T-helper 1 cell treated with Interleukin-12 subunit alpha and Interleukin-12 subunit beta and Interleukin-4 antibody, amounts not matched to agents 30 ng/mL and 1 ng/mL, for 36 hours (primary cell): ENCODE results near the gene KLC4. TPM values are rescaled to one million over a fixed set of nuclear protein-coding genes. Genes with fewer than 3 reads are reported as not detected.

ENCODE experiments used
- intact Hi-C: fragments of 100-400 bp; cut with micrococcal nuclease; formaldehyde crosslinking; loops from one replicate; pipeline ENCODE4 v1.15.1; 2024
- total RNA-seq: library from RNA; stranded (reverse); gene quantifications from 2 replicates; pipeline ENCODE4 v1.2.3, GENCODE V29; 2022

The KLC4 gene
- total RNA-seq, 1 donor from 2014 or later, result 16.1 TPM

DNA sequence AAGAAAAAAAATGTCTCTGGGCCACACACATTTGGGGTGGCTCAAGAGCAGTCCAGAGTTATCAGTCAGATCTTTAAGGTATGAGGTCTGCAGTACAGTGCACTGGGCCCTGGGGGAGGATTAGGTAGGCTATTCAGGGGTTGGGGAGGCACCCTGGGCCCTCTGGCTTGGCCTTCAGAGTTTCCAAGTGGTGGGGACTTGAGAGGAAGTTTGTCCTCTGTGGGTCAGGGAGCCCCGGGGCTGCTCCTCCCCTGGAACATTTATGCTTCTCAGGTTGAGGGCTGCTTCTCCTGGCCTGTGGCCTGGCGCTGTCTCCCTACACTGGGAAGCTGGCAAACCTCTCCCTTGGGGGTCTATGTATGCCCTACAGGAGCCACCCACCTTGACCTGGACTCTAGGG is 62.7 kb downstream of the KLC4 start:
- intact Hi-C loops, result no loop called here

DNA sequence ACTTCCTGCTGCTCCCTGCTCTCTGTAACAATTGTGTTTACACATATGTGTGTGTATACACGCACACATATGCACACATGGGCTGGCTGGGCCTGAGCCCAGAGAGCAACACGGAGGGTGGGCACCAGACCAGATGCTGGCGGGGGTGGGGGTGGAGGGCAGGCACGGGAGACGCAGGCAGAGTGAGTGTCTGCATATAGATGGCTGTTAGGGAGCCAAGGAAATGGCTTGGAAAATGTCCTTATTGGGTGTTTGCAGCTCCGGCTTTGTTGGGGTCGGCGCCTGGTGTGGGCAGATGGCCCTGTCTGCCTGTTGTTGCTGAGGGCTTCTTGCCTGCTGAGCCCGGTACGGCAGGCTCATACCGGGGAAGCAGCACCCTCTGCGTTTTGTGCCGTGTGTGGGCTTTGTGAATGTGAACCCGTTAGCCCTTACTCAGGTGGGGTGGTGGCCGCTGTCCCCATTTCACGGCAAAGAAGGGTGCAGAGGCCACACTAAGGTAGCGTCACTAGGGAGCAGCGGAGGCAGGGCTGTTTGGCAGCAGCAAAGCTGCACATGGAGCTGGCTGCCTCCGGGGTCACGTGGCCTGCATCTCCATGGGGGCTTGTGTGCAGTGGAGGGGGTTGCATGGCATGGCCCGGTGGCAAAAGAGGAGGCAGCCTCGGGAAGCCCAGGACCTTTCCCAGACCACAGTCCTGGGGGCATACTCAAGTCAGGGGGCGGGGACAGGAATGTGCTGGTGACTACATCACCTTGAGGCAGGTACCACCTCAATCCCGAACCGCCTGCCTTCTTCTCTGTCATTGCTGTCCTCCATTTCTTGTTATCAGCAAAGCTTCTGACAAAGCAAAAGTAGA is 64.3 kb downstream of the KLC4 start:
- intact Hi-C loops, result no loop called here

GRCh38 chr6:43124481-43124880 is 65.0 kb downstream of the KLC4 start:
- intact Hi-C loops, result no loop called here

Other genes starting within 250 kb of the KLC4 start
- gene RPL7L1, start 180.0 kb upstream of the KLC4 start, total RNA-seq, result 96.8 and 102 TPM in 2 replicates
- gene PTCRA, start 143.6 kb upstream of the KLC4 start, total RNA-seq, result not detected in 2 replicates
- 44.9 and 48.2 TPM in 2 replicates for gene CNPY3, start 130.2 kb upstream of the KLC4 start, total RNA-seq
- 0.71 and 1.3 TPM in 2 replicates for gene GNMT, start 98.9 kb upstream of the KLC4 start, total RNA-seq
- 24.0 and 24.2 TPM in 2 replicates for gene PEX6, start 80.5 kb upstream of the KLC4 start, total RNA-seq
- gene PPP2R5D, start 75.1 kb upstream of the KLC4 start, total RNA-seq, result 58.3 and 59.4 TPM in 2 replicates
- 56.0 and 57.1 TPM in 2 replicates for gene MEA1, start 45.7 kb upstream of the KLC4 start, total RNA-seq
- 62.5 and 67.0 TPM in 2 replicates for gene KLHDC3, start 45.4 kb upstream of the KLC4 start, total RNA-seq
- gene RRP36, start 38.0 kb upstream of the KLC4 start, total RNA-seq, result 78.1 and 81.4 TPM in 2 replicates
- 12.0 and 13.0 TPM in 2 replicates for gene CUL7, start 5.8 kb upstream of the KLC4 start, total RNA-seq
- 52.2 and 54.6 TPM in 2 replicates for gene MRPL2, start 197 bp upstream of the KLC4 start, total RNA-seq
- 1.4 and 1.7 TPM in 2 replicates for gene PTK7, start 16.7 kb downstream of the KLC4 start, total RNA-seq
- 58.7 and 59.6 TPM in 2 replicates for gene SRF, start 111.6 kb downstream of the KLC4 start, total RNA-seq
- 55.1 and 58.0 TPM in 2 replicates for gene CUL9, start 122.6 kb downstream of the KLC4 start, total RNA-seq
- gene DNPH1, start 169.8 kb downstream of the KLC4 start, total RNA-seq, result 68.5 and 71.2 TPM in 2 replicates
- 1.3 TPM in 2 replicates for gene TTBK1, start 183.8 kb downstream of the KLC4 start, total RNA-seq
- gene SLC22A7, start 238.6 kb downstream of the KLC4 start, total RNA-seq, result not detected in 2 replicates
- gene CRIP3, start 249.2 kb downstream of the KLC4 start, total RNA-seq, result 0.27 TPM in 1 of 2 replicates, not detected in the other